ENCODE data around the gene RASA2.
A peak's percentile ranks its signal among the peaks of the same experiment; 100 is the strongest.
"Not testable (repeated sequence)": the region's sequence is repeated elsewhere in the genome, so short reads cannot be mapped to it uniquely, and the experiment has no call there.

Gene RASA2

DNA sequence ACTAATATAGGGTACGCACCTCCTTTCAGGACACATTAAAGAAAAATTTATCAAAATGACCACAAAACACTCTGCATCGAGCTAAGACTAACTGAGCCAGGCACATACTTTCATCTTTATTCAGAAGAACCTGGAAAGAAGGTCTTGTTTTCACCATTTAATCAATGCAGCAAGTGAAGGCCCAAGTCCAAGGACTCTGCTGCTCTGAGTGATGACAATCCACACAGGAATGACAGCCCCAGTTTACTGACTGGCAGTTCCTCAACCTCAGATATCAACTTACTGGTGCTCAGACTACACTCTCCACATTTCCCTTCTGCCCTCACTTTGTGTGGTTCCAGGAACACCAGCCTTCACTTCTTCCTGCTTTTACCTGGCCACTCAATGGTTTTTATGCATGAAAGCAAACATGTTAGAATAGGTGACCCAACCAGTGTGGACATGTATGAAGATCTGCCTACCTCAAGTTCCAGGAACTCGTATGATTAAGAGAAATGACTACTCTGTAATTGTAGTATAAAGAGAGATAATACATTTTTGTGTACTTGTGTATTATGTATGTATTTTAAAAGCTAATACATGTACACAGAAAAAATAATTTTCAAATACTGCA lies 29.1 kb upstream of the RASA2 start:
- peak; percentile 68 for DNase-seq

DNA sequence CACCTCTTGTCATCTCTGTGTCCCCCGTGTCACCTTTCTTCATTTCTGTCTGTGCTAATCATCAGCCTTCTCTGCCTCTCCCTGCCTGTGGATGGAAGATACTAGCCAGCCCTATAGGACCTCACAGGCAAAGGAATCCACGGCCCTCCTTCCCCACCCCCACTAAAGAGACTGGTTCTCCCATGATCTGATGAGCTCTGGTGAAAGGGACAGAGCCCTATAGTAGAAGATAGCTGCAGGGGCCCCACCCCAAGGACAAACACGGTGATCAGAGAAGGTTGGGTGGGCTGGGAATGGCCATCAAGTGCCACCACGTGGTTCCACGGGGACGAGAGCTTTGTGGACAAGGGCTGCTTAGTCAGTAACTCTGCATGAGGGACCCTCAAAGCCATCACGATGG lies 27.8 kb upstream of the RASA2 start:
- DNase-seq = no peak

DNA sequence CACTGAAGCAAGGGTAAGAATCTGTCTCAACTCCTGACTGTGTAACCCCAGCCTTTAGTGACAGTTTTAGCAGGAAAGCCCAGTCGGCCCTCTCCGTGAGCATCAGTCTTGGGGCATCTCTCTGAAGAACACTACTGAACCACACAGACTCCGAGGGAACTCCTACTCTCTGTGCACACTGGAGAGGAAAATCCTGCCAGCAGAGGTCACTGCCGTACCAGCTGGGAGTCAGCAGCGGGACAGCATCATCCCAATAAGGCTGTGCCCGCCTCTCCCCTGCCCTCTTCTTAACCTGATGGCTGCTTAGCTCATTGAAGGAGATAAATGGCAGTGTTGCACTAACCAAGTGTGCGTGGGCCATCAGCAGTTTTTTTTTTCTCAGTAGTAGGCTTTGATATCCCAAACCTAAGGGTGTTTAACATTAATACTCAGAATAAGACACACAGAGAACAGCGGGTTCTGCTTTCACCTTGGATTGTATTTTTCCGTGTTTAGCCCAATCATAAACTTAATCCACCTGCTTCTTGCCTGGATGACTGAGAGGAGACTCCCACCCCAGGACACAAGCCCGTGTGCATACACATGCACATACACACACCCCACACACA lies 26.6 kb upstream of the RASA2 start:
- DNase-seq = peak; percentile 83

DNA sequence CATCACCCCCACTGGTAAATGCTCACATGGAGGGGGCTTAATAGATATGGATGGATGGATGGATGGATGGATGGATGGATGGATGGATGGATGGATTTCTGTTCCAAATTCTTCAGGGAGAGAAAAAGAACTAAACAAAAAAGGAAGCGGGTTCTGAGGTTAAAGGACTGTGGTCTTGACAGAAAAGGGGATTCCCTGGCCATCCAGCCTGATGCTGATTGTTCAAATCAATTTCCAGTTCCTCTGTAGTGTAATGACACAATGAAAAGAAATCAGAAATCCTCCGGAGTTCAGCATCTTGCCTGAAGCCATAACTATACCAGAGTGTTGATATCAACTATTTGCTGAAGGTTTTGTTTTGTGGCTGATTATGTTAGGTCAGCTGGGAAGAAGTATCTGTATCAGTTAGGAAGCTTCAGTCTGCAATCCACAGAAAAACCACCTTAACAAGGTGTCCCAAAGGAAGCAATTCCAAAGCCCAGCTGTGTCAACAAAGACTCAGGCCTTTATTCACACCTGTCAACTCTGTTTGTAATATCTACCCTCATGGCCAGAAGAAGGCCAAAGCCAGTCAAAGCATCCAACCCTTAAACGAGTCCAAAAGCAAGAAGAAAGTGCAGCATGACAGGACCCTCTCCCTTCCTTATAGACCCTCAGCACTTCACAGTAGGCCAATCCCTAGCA lies 24.5 kb upstream of the RASA2 start:
- no peak for DNase-seq

DNA sequence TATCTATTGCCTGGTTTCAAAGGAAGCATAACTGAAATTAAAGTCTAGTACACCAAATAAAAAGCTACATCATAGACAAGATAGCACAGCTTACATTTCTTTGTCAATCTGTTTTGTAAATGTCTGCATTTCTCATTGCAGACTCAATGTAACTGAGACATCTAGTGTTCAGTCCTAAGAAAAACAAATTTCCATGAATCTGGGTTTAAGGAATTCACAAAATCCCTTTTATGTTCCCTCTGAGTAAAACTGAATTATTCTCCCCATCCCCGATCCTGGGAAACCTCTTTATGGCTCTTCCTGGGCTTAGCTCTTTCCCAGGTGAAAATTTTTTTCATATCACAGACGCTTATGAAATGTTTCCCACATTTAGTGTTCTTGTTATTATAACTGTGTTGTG lies 21.6 kb upstream of the RASA2 start:
- no peak for DNase-seq

DNA sequence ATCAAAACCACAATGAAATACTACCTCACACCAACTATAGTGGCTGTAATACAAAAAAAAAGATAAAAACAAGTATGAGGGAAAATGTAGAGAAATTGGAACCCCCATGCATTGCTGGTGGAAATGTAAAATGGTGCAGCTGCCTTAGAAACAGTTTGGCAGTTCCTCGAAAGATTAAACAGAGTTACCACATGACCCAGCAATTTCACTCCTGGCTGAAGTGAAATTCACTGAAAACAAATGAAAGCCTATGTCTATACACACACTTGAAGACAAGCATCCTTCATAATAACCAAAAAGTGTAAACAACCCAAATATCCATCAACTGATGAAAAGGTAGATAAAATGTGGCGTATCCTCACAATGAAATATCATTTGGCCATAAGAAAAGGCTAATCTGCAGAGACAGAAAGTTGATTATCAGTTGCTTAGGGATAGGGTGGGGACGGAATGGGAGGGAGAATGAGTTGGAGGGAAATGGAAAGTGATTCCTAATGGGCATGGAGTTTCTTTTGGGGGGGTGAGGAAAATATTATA lies 20.1 kb upstream of the RASA2 start:
- no peak for DNase-seq

DNA sequence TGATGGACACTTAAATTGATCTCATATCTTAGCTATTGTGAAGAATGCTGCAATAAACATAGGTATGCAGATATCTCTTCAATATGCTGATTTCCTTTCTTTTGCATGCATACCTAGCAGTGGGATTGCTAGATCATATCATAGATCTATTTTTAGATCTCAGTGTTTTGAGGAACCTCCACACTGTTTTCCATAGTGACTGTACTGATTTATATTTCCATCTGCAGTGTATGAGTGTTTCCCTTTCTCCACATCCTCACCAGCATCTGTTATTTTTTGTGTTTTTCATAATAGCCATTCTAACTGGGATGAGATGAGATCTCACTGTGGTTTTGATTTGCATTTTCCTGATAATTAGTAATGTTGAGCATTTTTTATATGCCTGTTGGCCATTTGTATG lies 17.1 kb upstream of the RASA2 start:
- DNase-seq = no peak

DNA sequence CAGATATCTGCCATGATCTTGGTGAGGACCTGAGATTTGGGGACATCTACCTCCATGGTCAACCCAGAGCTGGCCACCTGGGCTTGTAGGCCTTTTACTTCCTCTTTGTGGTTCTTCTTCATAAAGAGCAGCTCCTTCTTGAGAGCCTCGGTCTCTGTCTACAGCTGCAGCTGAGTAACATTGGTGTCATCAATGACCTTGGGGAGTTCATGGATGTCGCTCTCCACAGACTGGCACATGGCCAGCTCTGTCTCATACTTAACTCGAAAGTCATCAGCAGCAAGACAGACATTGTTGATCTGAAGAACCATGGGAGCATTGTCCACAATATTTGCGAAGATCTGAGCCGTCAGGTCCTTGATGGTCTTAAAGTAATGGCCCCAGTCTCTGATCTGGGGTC lies 15.7 kb upstream of the RASA2 start:
- no peak for DNase-seq

DNA sequence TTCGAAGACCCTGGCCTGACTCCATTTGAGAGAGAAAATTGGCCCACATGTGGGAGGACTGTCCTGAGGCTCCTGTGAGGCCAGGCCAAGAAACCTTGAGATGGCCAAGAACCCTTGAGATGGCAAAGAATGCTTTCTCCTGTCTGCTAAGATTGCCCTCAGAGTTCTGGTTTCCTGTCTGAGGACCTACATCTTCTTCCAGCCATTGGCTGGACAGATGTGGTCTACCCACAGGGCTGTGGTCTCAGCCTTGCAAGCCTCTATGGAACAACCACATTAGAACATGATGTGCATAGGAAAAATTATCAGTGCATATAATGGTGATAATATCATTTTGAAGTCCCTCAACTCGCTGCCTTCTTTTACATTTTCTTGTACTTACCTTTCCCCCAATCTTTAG lies 10.8 kb upstream of the RASA2 start:
- no peak for DNase-seq

DNA sequence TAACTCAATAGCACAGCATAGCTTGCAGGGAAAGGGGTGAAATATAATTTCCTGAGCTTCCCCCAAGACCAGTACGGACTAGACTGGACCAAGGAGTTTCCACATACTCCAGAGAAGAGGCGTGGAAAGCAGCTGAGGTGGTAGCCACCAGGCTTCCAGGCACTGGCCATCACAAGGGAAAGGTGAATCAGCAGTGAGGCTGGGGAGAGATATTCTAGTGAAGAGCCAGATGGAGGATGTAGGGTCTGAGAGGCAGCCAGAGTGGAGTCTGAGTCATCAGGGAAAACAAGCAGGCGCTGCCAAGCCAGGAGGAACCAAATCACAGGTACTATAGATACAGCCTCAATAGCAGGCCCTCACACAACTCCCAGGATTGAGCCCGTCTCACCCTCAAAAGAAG lies 9.6 kb upstream of the RASA2 start:
- DNase-seq = peak; percentile 69

DNA sequence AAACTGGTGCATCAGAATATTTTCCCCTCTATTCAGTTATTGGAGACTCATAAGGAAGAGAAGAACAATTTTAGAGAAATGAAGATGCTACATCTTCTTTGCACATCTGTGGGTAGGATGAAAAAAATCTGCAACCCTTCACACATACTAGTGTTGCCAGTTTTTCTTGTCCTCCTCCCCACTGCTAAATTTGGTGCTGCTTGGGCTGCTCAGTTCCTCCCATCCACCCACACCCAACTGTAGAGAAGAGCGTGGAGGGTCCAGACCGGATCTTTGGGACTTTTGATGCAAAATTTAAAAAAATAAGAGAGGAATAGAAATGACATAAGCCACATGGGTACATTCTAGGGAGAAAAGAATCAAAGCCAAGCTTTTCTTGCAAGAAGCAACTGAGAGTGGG lies 8.7 kb upstream of the RASA2 start:
- no peak for DNase-seq

DNA sequence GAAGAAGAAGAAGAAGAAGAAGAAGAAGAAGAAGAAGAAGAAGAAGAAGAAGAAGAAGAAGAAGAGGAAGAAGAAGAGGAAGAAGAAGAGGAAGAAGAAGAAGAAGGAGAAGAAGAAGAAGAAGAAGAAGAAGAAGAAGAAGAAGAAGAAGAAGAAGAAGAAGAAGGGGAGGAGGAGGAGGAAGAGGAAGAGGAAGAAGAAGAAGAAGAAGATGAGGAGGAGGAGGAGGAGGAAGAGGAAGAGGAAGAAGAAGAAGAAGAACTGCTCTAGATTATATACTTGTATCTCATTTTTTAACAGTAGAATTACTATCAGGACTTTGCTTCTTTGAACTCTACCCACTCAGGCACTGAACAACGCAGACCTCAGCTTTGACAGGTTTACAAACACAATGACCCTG lies 8.0 kb upstream of the RASA2 start:
- DNase-seq = not testable (repeated sequence)

DNA sequence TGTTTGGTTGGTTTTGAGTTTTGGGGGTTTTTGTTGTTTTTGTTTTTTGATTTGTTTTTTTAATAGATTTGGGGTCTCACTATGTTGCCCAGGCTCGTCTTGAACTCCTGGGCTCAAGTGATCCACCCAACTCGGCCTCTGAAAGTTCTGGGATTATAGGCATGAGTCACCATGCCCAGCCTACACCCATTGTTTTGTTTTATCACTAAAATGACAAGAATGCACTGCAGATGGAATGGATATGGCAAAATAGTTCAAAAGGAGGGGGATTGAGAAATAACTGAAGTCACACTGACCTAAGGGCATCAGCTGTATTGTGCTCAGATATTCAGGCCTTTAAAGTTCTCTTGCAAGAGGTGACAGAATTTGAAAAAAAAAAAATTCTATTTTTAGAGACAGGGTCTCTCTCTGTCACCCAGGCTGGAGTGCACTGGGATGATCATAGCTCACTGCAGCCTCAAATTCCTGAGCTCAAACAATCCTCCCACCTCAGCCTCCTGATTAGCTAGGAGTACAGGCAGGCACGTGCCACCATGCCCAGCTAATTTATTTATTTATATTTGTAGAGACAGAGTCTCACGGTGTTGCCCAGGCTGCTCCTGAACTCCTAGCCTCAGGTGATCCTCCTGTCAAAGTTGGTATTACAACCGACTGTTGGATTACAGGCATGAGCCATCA lies 4.4 kb upstream of the RASA2 start:
- peak; percentile 68 for DNase-seq

DNA sequence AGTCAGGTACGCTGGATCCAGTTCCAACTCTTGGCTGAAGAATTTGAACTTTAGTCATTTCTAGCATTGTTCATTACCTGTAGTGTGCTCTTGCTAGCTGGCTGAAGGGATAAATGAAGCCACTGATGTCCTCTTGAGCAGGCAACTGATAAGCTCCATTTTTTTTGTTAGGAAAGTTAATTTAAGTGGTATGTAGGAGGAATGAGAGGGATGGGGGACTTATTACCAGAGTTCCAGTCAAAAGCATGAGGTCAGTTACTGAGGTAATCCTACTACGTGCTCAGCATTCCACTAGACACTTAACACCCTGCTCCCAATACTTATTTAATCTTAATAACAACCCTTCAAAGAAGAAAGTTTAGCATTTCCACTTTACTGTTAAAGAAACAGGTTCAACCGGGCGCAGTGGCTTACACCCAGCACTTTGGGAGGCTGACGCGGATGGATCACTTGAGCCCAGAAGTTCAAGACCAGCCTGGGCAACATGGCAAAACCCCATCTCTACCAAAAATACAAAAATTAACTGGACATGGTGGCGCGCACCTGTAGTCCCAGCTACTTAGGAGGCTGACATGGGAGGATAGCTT lies 2.0 kb upstream of the RASA2 start:
- DNase-seq = no peak

DNA sequence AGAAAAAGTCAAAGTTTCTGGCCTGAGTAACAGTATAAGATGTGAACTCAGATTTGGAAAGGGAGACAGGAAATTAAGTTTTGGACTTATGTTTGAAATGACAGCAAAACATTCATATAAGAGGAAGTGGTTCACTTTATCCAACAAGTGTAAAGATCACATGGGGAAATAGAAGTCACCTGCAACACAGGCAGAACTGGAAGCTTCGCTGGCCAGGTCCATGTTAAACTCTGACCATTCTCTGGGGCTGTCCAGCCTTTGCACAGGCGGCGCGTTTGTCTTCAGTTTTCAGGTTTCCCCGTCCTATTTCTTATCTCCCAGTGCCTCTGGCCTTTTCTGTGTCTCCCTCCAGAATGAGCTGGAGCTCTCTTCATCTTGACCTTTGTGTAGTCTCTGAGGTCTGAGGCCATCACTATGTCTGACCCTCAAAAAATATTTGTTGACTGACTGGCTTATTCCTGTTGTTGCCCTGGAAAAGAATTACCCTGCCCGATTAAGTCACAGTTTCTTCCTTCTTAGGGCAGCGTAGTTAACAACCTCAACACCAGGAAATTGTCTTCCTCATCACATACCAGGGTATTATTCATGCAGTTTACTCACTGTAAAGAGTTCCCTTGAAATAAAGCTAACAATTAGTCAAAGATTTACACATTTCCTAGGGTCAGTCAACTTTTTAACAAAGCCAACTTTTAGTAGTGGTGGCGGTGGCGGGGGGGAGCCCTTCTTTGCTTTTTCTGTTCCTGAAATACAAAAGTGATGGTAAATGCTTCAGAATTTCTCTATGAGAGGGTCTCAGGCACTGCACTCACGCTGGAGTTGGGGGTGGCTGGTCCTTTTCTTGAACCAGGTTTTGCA lies 959 bp upstream of the RASA2 start:
- peak; percentile 57 for DNase-seq

DNA sequence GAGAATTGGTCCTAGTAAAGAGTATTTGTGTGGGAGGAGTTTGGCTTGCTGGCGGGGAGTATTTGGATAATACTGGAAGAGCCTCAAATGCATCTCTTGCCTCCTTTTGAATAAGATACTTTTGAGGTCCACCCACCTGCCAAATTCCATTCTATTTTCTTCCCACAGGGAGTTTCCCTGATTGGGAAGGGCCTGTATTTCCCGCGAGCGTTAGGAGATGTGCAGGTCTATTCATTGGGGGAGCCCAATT lies 406 bp upstream of the RASA2 start:
- no peak for DNase-seq

DNA sequence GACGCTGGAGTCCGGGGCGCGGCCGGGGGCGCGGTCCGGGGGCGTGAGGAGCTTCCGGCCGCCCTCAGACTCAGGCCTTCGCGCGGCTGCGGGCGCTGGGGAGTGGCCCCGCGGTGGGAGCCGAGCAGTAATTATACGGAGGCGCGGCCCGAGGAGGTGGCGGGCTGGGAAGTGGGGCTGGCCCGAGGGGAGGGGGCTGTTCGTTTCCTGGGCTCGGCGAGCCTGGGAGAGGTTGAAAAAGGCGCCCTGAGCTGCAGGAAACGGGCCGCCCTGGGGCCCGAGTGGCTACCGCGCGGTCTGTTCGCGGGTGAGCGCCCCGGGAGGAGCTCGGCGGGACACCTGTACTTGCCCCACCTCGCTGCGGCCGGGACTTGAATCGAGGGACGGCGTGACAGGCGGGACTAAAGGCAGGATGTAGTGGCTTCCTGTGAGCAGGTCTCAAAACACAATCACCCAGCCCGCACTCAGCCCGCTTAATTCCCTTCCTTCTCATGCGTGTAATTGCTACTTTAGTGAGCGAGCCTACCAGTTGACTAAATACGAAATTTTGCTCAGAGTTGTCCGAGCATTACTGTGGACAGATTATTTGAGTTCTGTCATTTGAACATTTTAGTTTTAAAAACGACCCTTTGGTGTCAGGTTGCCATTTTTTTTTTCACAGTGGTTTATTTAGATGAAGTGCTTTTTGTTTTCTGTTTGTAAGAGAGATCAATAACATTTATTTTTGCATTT lies 860 bp downstream of the RASA2 start:
- peak; percentile 40 for DNase-seq

DNA sequence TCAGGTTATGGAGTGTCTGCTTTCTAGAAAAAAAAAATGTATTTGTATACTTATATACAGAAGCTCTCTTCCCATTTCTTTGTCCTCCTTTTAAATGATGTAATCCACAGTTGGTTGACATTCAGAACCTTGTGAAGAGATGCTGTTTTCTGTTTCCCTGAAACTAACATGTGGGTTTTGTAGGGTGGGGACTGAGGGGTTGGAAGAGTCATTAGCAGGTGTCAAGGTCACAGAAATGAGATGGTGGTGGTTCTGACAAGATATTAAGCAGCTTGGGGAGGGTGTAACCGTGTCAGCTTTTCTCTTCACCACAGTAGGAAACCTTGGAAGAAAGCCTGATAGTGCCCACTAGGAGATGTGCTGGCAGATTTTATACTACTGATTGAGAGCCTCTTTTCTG lies 2.4 kb downstream of the RASA2 start:
- DNase-seq = no peak

DNA sequence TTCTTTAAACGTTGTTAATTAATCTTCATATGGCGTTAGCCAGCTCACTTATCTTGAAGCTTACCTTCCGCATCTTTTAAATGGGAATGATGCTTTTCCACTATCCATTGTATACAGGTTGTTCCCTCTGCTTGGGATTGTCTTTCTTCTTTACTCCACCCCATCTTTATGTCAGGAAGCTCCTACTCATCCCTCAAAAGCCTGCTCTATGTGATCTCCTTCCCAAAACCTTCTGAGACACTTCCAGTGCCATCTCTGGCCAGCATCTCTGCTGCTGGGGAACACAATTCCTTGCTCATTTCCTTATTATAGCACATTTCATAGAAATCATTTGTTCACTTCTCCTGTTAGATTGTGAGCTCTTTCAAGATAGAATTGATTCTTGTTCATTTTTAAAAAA lies 4.3 kb downstream of the RASA2 start:
- no peak for DNase-seq

DNA sequence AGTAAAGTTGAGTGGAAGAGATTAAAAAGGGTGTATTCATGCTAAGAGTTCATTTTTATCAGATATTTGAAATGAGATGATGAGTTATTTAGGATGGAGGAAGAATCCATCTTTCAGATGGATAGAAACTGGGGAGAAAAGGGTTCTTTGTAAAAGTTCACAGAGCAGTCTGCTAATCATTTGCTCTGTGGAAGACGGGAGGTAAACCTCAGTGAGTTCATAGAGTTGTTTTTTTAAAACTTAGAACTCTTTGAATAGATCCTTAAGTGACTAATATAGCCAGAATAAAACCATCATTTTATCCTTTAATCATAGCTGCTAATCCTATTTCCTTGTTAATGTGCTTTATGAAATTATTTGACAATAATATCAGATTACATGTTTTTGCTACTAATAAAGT lies 5.1 kb downstream of the RASA2 start:
- DNase-seq = no peak

DNA sequence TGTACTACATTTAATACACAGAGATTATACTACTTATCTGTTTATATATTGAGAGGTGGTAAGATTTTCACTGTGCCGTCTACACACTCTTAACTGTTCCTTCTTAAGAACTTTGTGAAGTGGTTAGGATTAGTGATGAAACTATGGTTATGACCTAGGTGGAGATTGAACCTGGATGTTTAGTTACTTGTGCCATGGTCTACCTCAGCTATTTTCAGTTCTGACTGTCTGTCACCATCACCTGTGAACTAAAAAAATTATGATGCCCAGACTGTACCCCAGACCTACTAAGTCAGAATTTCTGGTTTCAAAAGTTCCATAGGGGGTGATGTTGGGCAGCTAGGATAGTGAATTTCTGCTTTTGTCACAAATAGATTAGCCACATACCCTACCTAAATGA lies 6.4 kb downstream of the RASA2 start:
- DNase-seq = no peak

DNA sequence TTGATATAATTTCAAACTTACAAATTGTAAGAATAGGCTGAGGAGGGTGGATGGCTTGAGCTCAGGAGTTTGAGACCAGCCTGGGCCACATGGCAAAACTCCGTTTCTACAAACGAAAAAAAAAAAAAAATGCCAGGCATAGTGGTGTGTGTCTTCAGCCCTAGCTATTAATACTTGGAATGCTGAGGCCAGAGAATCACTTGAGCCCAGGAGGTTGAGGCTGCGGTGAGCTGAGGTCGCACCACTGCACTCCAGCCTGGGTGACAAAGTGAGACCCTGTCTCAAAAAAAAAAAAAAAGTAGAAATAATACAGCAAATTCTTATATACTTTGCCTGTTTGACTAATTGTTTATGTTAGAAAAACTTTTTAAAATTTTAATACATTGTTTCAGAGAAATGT lies 10.8 kb downstream of the RASA2 start:
- DNase-seq = not testable (repeated sequence)
